Head of caudate nucleus (tissue), 42 donors: ENCODE measurements around the gene EXOC6.
"Not testable (repeated sequence)": the region's sequence is repeated elsewhere in the genome, so short reads cannot be mapped to it uniquely, and the experiment has no call there.

Source experiments
- DNase-seq, 42 donors: peaks; one replicate each; pipeline versions ENCODE4 v3.0.0 to v3.0.0-alpha.2; 2020 to 2021; ENCODE audit warnings: mixed read lengths in 7 of 42
- intact Hi-C: fragments of 100-400 bp; cut with DNase I; formaldehyde crosslinking; loops from one replicate; pipeline ENCODE4 v1.15.0; 2022

EXOC6 gene

DNA sequence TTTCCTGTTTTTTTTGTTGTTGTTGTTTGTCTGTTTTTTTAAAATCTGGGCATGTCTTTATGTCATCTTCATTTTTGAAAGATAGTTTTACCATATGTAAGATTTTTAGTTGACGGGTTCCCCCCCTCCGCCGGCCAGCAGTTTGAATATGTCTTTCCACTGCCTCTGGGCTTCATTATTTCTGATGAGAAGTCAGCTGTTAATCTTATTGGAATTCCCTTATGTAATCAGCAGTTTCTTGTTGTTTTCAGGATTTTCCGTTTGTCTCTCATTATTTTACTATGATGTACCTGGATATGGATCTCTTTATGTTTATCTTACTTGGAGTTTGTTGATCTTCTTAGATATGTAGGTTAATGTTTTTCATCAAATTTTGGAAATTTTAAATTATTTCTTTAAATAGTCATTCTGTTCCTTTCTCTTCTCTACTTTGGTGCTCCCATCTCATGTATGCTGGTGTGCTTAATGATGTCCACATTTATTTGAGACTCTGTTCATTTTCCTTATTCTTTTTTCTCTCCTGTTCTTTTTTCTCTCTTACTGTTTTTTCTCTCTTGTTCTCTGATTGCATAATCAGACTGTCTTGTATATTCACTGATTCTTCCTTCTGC lies 9.7 kb downstream of the EXOC6 start:
- intact Hi-C loops = no loop called here
- no peak for DNase-seq

DNA sequence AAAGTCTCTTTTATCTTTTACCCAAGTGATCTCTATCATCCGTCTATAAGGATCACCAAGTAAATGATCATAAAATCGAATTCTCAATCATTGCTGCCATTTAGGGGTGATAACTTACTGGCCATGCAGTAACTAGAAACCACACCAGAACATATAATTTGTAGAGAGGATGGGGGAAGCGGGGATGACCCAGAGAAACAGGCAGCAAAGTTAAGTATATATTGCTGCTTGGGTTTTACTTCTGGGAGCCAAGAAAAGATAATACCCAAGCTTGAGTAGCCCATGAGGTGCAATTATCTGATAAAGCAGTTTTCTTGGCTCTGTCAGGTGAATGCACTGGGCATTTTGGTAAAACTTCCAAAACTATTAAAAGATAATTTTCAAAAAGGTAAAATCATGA lies 18.9 kb downstream of the EXOC6 start:
- no peak for DNase-seq
- intact Hi-C loops = no loop called here

DNA sequence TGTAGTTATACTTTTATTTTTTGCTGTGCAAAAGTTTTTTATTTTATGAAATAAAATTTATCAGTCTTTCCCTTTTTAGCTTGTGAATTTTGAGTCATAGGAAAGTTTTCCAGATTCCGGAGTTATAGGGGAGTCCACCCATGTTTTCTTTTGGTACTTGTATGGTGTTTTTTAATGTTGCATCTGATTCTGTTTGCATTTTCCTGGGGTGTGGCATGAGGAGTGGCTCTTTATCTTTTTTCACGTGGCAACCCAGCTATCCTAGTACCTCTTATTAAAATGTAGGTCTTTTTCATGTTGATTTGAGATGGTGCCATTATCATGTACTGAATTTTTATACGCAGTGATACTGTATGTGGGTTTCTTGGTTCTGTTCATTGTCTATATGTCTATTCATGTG lies 19.7 kb downstream of the EXOC6 start:
- intact Hi-C loops = no loop called here

DNA sequence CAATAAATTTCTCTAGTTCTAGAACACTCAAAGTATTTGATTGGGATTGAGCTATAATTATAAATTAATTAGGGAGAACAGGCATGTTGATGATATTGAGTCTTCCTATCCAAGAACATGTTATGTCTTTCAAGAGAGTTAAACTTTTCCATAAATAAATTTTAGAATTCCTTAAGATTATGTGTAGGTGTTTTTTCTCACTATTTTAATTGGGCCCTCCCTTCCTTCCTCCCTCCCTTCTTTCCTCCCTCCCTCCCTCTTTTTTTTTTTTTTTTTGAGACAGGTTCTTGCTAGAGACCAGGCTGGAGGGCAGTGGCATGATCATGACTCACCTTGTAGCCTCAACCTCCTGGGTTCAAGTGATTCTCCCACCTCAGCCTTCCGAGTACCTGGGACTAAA lies 20.2 kb downstream of the EXOC6 start:
- intact Hi-C loops = no loop called here
- DNase-seq = no peak

More for the DNA sequence above, 19.7 kb downstream of the EXOC6 start:
- DNase-seq = no peak

DNA sequence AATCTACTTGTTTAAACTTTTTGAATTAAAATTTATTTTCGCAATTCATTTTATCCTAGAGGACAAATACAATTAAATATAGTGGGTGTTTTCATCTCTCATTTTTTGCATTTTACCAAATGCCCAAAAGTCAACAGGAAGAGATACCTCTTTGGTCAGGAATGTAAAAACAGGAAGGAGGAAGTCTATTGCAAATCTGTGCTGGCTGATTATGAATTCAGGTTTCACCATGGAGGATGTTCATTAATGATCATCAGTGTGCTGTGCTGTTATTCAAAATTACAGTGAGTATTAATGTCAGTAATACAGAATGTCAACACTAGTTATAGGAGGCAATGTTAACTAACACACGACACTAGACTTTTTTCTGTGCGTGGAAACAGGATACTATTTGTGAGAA lies 24.7 kb downstream of the EXOC6 start:
- no peak for DNase-seq
- intact Hi-C loops = no loop called here

DNA sequence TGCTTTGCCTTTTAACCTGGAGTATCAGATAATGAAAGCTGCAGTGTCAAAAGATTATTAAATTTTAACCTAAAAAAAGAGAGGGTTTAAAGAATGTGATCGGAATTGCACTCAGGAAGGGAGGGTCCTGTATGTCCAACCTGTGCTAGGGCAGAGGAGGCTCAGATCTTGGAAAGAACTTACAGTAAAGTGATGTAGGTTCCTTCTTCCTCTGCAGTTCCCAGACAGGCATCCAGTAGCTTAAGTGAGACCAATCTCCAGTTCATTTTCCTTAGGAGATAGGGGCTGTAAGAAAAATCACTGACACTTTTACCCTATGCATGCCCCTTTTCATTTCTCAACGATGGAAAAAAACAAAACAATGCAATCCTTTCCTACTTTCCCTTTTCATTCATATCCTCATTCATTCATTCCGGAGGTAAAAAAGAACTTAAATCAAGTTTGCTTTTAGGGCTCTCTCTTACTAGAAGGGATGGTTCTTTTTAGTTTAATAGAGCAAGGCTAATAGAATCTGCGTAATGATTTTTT lies 28.3 kb downstream of the EXOC6 start:
- no peak for DNase-seq
- intact Hi-C loops = no loop called here

DNA sequence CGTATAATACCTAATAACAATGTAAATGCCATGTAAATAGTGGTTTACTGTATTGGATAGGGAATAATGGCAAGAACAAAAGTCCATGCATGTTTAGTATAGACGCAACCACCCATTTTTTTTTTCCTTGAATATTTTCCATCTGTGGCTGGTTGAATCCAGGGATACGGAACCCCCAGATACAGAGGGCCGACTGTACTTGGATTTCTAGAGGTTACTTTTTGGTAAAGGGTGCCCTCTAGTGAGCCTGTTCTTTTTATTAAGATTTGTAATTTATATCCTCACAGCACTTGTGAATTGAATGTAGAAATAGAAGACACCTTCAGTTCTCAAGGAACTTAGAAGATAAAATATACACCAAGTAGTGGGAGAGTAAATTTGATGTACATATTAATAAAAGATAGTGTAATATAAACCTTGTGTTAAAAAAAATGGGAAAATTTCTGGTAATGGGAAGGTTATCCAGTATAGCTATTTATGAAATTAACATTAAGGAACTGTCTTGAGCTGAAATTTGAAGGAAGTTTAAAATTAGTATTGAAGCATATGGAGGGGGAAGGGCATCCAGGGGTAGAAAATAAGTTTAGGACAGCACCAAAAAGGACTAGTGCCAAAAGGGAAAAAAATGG lies 32.0 kb downstream of the EXOC6 start:
- intact Hi-C loops = loop anchor here (5.0 to 10.0 kb wide), 2 partner anchors 33 to 366 kb away; partner anchors contain the start of gene EXOC6
- peak in 13 of 42 donors; percentile 10 to 67 (median 38) for DNase-seq

DNA sequence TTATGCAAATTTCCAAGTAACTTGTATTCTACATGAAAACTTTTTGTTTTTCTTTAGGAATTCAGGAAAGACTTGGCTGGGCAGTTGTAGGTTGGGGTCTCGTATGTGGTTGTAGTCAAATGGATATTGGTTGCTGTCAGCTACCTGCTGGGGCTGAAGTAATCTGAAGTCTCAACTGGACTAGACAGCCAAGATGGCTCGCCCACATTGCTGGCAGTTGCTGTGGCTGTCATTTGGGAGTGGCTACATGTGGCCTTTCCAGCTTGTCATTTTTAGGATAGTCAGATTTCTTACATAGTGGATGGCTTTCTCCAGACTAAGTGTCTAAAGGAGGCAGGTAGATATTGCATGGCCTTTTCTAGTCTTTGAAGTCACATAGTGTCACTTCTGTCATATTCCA lies 32.6 kb downstream of the EXOC6 start:
- intact Hi-C loops = loop anchor here (5.0 to 10.0 kb wide), 2 partner anchors 34 to 366 kb away; partner anchors contain the start of gene EXOC6
- no peak for DNase-seq

DNA sequence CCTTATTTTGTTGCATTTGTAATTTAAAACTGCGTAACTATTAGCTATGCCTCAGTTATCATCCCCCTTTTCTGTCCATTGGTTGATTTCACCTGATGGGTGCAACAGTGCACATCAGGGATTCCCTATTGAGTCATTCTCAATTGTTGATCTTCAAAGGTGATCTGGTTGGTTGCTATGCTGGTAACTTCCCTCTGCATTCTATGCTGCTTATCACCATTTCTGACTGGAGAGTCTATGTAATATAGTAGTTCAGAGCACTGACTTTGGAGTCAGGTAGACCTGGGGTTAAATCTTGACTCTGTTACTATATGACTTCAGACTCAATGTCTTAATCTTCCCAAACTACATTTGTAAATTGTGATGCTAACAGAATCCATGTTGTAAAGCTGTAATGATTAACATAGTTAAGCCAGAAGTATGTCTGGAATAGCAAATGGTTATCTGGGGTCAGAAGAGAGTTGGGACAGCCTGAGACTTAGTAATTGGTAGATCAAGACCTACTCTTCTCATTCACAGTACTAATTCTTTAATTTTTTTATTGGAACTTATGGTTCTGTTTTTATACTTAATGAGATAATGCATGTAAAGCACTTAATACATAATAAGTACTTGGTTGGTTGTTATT lies 38.1 kb downstream of the EXOC6 start:
- no peak for DNase-seq
- intact Hi-C loops = loop anchor here (10.0 kb wide), 1 partner anchor 372 kb away; no protein-coding TSS in a partner anchor

DNA sequence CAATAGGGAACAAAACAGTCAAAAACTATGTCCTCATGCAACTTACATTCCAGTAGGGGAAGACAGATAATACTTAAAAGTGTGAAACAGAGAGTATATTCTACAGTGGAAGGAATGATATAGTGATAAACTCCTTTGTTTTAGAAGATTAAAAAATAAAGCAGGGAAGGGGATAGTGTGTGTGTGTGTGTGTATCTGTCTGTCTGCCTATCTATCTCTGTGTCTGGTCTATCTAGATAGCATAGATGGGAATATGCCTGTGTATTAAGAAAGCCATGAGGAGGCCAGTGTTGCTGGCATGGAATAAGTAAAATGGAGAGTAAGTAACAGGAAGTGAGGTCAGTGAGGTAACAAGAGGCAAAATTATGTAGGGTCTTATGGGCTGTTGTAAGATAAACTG lies 42.2 kb downstream of the EXOC6 start:
- no peak for DNase-seq
- intact Hi-C loops = no loop called here

DNA sequence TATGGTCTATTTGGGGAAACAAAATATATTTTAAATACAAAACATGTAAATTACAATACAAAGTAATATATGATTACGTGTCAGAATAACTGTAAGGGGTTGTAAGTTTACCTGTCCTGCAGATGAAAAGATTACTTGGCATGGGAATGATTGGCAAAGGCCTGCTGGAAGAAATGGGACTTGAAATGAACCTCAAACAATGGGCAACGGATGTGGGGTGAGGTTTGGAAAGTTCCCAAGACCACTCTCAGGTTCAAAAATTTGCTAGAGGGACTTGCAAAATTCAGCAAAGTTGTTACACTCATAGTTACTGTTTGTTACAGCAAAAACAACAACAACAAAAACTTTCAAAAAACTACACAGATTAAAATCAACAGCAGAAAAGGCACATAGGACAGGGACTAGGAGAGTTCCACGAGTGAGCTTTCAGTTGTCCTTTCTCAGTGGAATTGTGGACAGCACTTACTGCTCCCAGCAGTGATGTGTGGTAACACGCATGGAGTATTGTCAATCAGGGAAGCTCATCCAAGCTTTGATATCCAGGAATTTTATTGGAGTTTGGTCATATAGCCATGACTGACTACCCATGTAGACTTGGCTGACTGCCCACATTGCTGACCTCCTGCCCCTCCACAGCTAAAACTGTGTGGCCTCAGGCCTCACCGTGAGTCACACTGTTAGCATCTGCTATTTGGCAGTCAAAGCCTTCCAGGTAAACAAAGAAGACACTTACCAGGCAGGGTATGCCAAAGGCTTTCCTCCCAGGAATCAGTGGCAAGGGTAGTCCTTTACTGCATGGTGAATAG lies 43.8 kb downstream of the EXOC6 start:
- DNase-seq = no peak
- intact Hi-C loops = no loop called here

DNA sequence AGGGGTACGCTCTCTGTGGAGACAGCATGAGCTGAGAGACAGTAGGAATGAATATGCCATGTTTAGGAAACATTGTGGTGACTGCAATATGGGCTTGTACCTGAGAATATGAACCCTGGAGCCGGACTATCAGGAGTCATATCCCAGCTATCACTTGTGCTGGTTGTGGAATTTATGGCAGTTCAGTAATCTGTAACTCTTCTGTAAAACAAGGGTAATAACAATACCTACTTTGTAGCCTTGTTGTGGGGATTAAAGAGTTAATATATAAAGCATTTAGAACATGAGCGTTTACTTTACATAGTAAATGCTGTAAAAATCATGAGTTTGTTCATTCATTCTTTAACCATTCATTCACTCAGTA lies 44.4 kb downstream of the EXOC6 start:
- intact Hi-C loops = no loop called here

DNA sequence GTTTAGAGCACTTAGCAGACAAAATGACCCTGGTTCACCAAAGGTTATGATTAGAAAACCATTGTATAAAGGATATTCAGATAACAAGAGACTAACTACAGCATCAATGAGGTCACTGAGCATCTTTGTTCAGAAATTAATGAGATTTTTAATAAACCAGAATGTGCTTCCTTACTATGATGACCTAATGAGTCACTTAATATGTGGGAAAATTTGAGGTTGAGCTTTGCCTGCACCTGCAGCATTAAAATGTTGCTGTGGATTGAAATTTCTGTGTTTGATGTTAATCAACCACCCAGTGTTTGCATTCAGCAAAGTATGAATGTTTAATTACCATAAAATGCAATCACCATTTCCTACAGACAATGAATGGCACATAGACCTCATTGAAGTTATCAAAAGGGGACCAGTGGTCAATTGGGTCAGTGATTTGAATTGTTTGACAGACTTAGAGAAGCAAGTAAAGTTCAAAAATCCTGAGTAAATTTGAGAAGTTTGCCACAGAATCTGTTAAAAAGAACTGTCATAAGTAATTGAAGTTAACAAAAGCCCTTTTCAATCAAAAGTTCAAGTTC lies 45.8 kb downstream of the EXOC6 start:
- intact Hi-C loops = no loop called here
- no peak for DNase-seq

More for the DNA sequence above, 44.4 kb downstream of the EXOC6 start:
- no peak for DNase-seq

DNA sequence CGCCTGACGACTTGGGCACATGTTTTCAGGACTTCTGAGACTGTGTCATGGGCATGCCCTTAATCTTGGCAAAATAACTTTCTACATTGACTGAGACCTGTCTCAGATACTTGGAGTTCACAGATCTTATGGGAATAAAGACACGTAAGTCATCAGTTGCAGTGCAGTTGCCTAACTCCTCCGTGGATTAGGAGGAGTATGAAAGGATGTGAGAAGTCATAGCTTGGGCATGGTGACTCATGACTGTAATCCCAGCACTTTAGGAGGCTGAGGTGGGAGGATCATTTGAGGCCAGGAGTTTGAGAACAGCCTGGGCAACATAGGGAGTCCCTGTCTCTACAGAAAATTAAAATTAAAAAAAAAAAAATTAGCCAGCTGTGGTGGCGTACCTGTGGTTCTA lies 49.6 kb downstream of the EXOC6 start:
- intact Hi-C loops = no loop called here
- no peak for DNase-seq

DNA sequence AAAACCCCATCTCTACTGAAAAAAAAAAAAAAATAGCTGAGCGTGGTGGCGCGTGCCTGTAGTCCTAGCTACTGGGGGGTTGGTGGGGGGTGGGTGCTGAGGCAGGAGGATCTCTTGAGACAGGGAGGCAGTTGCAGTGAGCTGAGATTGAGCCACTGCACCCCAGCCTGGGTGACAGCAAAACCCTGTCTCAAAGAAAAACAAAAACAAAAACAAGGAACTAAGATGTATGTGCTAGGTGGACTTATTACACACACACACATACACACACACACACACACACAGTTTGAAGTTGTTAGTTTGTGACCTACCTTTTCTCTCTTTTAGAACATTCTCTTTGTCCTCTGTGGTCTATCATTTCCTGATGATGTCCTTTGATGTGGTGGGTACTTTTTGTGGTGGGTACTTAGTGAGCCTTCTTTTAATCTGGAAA lies 53.5 kb downstream of the EXOC6 start:
- no peak for DNase-seq
- intact Hi-C loops = no loop called here

DNA sequence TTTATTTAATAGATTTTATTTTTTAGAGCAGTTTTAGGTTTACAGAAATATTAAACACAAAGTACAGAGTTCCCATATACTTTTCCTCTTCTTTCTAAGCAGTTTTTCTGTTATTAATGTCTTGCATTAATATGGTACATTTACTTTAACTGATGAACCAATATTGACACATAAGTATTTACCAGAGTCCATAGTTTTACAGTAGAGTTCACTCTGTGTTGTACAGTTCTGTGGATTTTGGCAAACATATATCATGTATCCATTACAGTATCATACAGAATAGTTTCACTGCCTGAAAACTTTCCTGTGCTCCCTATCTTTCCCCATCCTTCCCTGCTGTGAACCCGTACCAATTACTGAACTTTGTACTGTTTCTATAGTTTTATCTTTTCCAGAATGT lies 55.3 kb downstream of the EXOC6 start:
- intact Hi-C loops = no loop called here
- DNase-seq = no peak

DNA sequence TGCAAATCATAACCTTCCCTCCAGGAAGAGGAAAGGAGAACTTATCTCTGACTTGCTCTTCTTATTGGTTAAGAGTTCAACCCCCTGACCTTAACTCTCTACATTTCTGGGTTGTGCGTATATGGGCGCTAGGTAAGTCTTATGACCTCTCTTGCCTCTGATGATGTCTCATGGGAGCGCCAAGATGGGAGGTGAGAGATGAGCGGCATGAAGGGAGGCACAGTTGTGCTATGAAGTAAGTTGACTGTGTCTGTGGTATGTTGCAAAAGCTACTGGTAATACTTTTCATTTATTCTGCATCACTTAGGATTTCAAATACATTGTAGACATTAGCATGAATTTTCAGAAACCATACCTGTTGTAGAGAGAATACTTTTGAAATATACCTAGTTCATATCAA lies 59.0 kb downstream of the EXOC6 start:
- intact Hi-C loops = no loop called here
- no peak for DNase-seq

DNA sequence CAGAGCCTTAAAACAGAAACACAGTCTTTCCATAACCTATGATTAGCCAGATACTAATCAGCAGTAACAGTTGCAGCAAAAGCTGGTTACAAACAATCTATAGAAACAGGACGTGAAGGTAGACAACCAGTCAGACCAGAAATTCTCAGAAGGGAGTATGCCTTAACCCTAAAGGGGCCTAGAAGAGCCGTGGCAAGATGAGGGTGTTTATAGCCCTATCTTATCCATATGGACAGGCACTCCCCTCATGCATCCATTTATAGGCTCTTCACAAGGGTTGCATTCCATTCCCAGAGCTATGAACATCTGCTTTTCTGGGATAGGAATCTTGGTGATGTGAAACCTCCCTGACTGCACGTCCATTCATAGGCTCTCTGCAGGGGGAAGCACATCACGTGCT lies 64.3 kb downstream of the EXOC6 start:
- intact Hi-C loops, DNase-seq: not testable (repeated sequence)

DNA sequence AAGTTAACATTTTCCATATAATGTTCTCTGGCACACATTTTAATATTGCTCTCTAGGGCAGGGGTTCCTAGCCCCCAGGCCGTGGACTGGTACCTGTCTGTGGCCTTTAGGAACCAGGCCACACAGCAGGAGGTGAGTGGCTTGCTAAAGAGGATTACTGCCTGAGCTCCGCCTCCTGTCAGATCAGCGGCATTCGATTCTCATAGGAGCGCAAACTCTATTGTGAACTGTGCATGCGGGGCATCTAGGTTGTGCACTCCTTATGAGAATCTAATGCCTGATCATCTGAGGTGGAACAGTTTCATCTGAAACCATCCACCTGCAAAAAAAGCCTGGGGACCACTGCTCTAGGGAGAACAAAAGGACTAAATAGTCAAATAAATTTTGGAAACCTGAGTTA lies 65.7 kb downstream of the EXOC6 start:
- intact Hi-C loops = no loop called here
- DNase-seq = no peak
